Gastrocnemius medialis (tissue), 4 donors: ENCODE results near the gene RAET1E. TPM values are rescaled to one million over a fixed set of nuclear protein-coding genes. Genes with fewer than 3 reads are reported as not detected.
"Not testable (repeated sequence)": the region's sequence is repeated elsewhere in the genome, so short reads cannot be mapped to it uniquely, and the experiment has no call there.

ENCODE experiments used
- ATAC-seq, 2 donors: fragments of 150-250 bp; one replicate each; pipeline ENCODE4 v1.9.1; 2016
- DNase-seq, 2 donors: peaks; one replicate each; pipeline ENCODE4 v3.0.0-alpha.2; 2019
- H3K27ac ChIP-seq, 4 donors: fragments of 200-600 bp; sonication (generic); 1 replicate in 1 of 4; 2 replicates in 3 of 4; pipeline ENCODE4 v1.5.1; 2016 to 2018; ENCODE audit warnings: mild to moderate bottlenecking in 2 of 4, moderate library complexity in 1 of 4
- H3K27me3 ChIP-seq, 3 donors: fragments of 200-600 bp; sonication (generic) in 2 of 3; 1 replicate in 1 of 3; 2 replicates in 2 of 3; pipeline versions ENCODE4 v1.5.1 to v1.6.0; 2016 to 2019; ENCODE audit warnings: mild to moderate bottlenecking in 1 of 3, moderate library complexity in 1 of 3
- H3K36me3 ChIP-seq, 2 donors: fragments of 200-600 bp; sonication (generic) in 1 of 2; one replicate each; pipeline ENCODE4 v1.5.1; 2017 to 2018
- H3K4me1 ChIP-seq, 2 donors: fragments of 200-600 bp; sonication (generic) in 1 of 2; one replicate each; pipeline ENCODE4 v1.5.1; 2016 to 2017; ENCODE audit warnings: mild to moderate bottlenecking in 2 of 2
- H3K4me3 ChIP-seq, 4 donors: fragments of 200-600 bp; sonication (generic) in 3 of 4; 1 replicate in 1 of 4; 2 replicates in 3 of 4; pipeline ENCODE4 v1.5.1; 2016 to 2019; ENCODE audit warnings: mild to moderate bottlenecking in 2 of 4
- H3K9me3 ChIP-seq, 3 donors: fragments of 200-600 bp; sonication (generic) in 2 of 3; 1 replicate in 1 of 3; 2 replicates in 2 of 3; pipeline ENCODE4 v1.5.1; 2016 to 2019
- CTCF ChIP-seq, 5 experiments: fragments of 450-650 bp in 3 of 5; fragments of 200-600 bp in 2 of 5; sonication (generic) in 2 of 5; IDR thresholded peaks in 4 of 5; conservative IDR thresholded peaks in 1 of 5; 1 replicate in 4 of 5; 2 replicates in 1 of 5; pipeline ENCODE4 v1.5.1; 2016 to 2019; ENCODE audit warnings: antibody characterized with exemption in 5 of 5, mild to moderate bottlenecking in 3 of 5, moderate library complexity in 3 of 5
- POLR2A ChIP-seq, 2 donors: fragments of 450-650 bp; IDR thresholded peaks; one replicate each; pipeline ENCODE4 v1.6.1; 2017; ENCODE audit warnings: antibody characterized with exemption in 2 of 2, mild to moderate bottlenecking in 2 of 2, moderate library complexity in 2 of 2
- in situ Hi-C, 4 donors: fragments of 200-750 bp; cut with MboI; loops; one replicate each; pipeline versions ENCODE4 v1.15.0 to v1.8.0; 2017; ENCODE audit warnings: low sequenced_read_pairs in 4 of 4
- intact Hi-C: fragments of 100-400 bp; cut with DNase I; formaldehyde crosslinking; loops from one replicate; pipeline ENCODE4 v1.15.1; 2023; ENCODE audit warnings: low total_unique reads
- total RNA-seq, 4 donors: library from RNA; depleted of rRNA; stranded (reverse); fragments of >200 nt; gene quantifications; one replicate each; pipeline versions ENCODE4 v1.1.0 to v1.2.3, GENCODE V29; 2016

The RAET1E gene
- total RNA-seq, result 1 to 10 TPM in 1 of 4 donors, not detected in 3; 3.9 TPM

GRCh38 chr6:149897855-149898744 is at the start of gene RAET1E:
Gene RAET1E (minus strand): TSS chr6:149898113. CDS start chr6:149890901, 7,212 bp downstream.
- no peaks in the 10 kb centered on the region for H3K27me3 ChIP-seq
- DNase-seq (no peak), ATAC-seq (no peak)
- H3K36me3 ChIP-seq, result no peaks in the 10 kb centered on the region
- peaks cover 35 to 42% of the 10 kb centered on the region in 2 donors for H3K4me1 ChIP-seq
- intact Hi-C loops, result loop anchor here (1.0 to 10.0 kb wide), 6 partner anchors 28 to 1497 kb away; partner anchors contain the start of genes LRP11, PPIL4 and ZBTB2
- H3K27ac ChIP-seq, result peak within 1 kb of the TSS; percentile 77 to 86 (median 85)
- TF ChIP-seq CTCF (IDR thresholded peaks at IDR 0.05 in 4 of 5, conservative IDR thresholded peaks at IDR 0.05 in 1 of 5) (no peak), POLR2A (IDR thresholded peaks at IDR 0.05) (no peak)
- H3K9me3 ChIP-seq, result no peaks in the 10 kb centered on the region
- H3K4me3 ChIP-seq, result peak within 1 kb of the TSS; percentile 12 to 21 (median 17)
- in situ Hi-C loops, result no loop called here

- in situ Hi-C loops, H3K4me1 ChIP-seq, ATAC-seq, H3K9me3 ChIP-seq, intact Hi-C loops, H3K27ac ChIP-seq, H3K4me3 ChIP-seq, H3K36me3 ChIP-seq, DNase-seq: not testable (repeated sequence)
- H3K27me3 ChIP-seq, result peaks cover 17 to 31% (median 29%) of the 10 kb centered on the region in 3 donors
Observed at GRCh38 chr6:149947533-149947932, 49.6 kb upstream of the RAET1E start.

GRCh38 chr6:149946631-149947030 is 48.7 kb upstream of the RAET1E start:
- H3K4me1 ChIP-seq, DNase-seq, in situ Hi-C loops, H3K9me3 ChIP-seq, H3K4me3 ChIP-seq, H3K27ac ChIP-seq, H3K36me3 ChIP-seq, intact Hi-C loops, ATAC-seq: not testable (repeated sequence)
- H3K27me3 ChIP-seq, result peaks cover 8 to 31% (median 24%) of the 10 kb centered on the region in 3 donors

- H3K27ac ChIP-seq, in situ Hi-C loops, H3K4me3 ChIP-seq, H3K9me3 ChIP-seq, H3K36me3 ChIP-seq, DNase-seq, intact Hi-C loops, ATAC-seq: not testable (repeated sequence)
- H3K4me1 ChIP-seq, result peaks cover 0 to 16% of the 10 kb centered on the region in 2 donors
- H3K27me3 ChIP-seq, result peaks cover 10 to 31% (median 20%) of the 10 kb centered on the region in 3 donors
Observed at GRCh38 chr6:149945276-149945675, 47.4 kb upstream of the RAET1E start.

- intact Hi-C loops, H3K36me3 ChIP-seq, DNase-seq, ATAC-seq, H3K9me3 ChIP-seq, H3K4me3 ChIP-seq, in situ Hi-C loops, H3K27ac ChIP-seq: not testable (repeated sequence)
- Histone ChIP-seq H3K27me3 (peaks cover 28 to 42% (median 30%) of the 10 kb centered on the region in 3 donors), H3K4me1 (peaks cover 10 to 24% of the 10 kb centered on the region in 2 donors)
Observed at GRCh38 chr6:149943321-149943720, 45.4 kb upstream of the RAET1E start.

- Histone ChIP-seq H3K9me3 (no peaks in the 10 kb centered on the region), H3K4me3 (peak overlapping the region; percentile 63 to 97 (median 70)), H3K36me3 (no peaks in the 10 kb centered on the region), H3K27ac (peak overlapping the region in 1 of 4 donors; percentile 45), H3K27me3 (peaks cover 35 to 48% (median 36%) of the 10 kb centered on the region in 3 donors), H3K4me1 (peaks cover 12 to 26% of the 10 kb centered on the region in 2 donors)
- in situ Hi-C loops, result no loop called here
- intact Hi-C loops, result no loop called here
- no peak for DNase-seq
- no peak for ATAC-seq
- TF ChIP-seq CTCF (IDR thresholded peaks at IDR 0.05 in 4 of 5, conservative IDR thresholded peaks at IDR 0.05 in 1 of 5) (no peak), POLR2A (IDR thresholded peaks at IDR 0.05) (no peak)
Observed at GRCh38 chr6:149942461-149942829, 44.5 kb upstream of the RAET1E start.
